Brain microvascular endothelial cell (primary cell): ENCODE measurements around the gene RPS15.

Experiments
- DNase-seq: peaks from one replicate; pipeline ENCODE4 v3.0.0-alpha.2; 2020
- H3K27ac ChIP-seq: fragments of 250-450 bp; sonication (Bioruptor Pico); 2 replicates; pipeline ENCODE4 v1.5.1; 2020; ENCODE audit warnings: mild to moderate bottlenecking, moderate library complexity
- H3K27me3 ChIP-seq: fragments of 250-450 bp; sonication (Bioruptor Pico); replicated peaks from 2 replicates; pipeline ENCODE4 v1.5.1; 2020; ENCODE audit warnings: mild to moderate bottlenecking
- H3K36me3 ChIP-seq: fragments of 250-450 bp; sonication (Bioruptor Pico); replicated peaks from 2 replicates; pipeline ENCODE4 v1.5.1; 2020; ENCODE audit warnings: mild to moderate bottlenecking
- H3K4me3 ChIP-seq: 2 replicates; pipeline ENCODE4 v1.5.1; 2011; ENCODE audit warnings: low read depth, mild to moderate bottlenecking, control low read depth, low read length, moderate library complexity
- CTCF ChIP-seq: IDR thresholded peaks from 2 replicates; pipeline ENCODE4 v1.5.1; 2011; ENCODE audit warnings: low read depth, mild to moderate bottlenecking, moderate library complexity, low read length, control low read depth, inconsistent platforms; ENCODE audit errors: missing control alignments
- in situ Hi-C: cut with HindIII; loops from 2 replicates; pipeline ENCODE4 v1.10.0; 2017; ENCODE audit warnings: low sequenced_read_pairs, low pct_ligation_motif_present

The RPS15 gene

GRCh38 chr19:1401138-1401888 is 36.9 kb upstream of the RPS15 start, which contains the start of gene GAMT:
Gene GAMT (minus strand): TSS chr19:1401542. CDS start chr19:1401476, 66 bp downstream.
- TF ChIP-seq CTCF, result peak; percentile 14
- Histone ChIP-seq H3K27me3 (no peaks in the 10 kb centered on the region), H3K4me3 (peak within 1 kb of the TSS; percentile 53), H3K27ac (no peak within 1 kb of the TSS), H3K36me3 (no peaks in the 10 kb centered on the region)
- DNase-seq, result no peak
- in situ Hi-C loops, result no loop called here

- no peak for DNase-seq
- Histone ChIP-seq H3K4me3 (peak overlapping the region; percentile 53), H3K27ac (no peak overlapping the region), H3K36me3 (no peaks in the 10 kb centered on the region), H3K27me3 (no peaks in the 10 kb centered on the region)
- in situ Hi-C loops, result no loop called here
- TF ChIP-seq CTCF, result no peak
Observed at GRCh38 chr19:1401889-1402217, 36.3 kb upstream of the RPS15 start.

- TF ChIP-seq CTCF, result no peak
- DNase-seq, result no peak
- Histone ChIP-seq H3K27ac (no peak overlapping the region), H3K27me3 (no peaks in the 10 kb centered on the region), H3K36me3 (no peaks in the 10 kb centered on the region), H3K4me3 (no peak overlapping the region)
- in situ Hi-C loops, result no loop called here
Observed at GRCh38 chr19:1402411-1403070, 35.7 kb upstream of the RPS15 start.

- peak overlapping the region; percentile 55 for H3K27ac ChIP-seq
- peak; percentile 96 for DNase-seq
- TF ChIP-seq CTCF, result peak; percentile 66
- H3K36me3 ChIP-seq, result no peaks in the 10 kb centered on the region
- no peaks in the 10 kb centered on the region for H3K27me3 ChIP-seq
- peak overlapping the region; percentile 55 for H3K4me3 ChIP-seq
- in situ Hi-C loops, result no loop called here
Observed at GRCh38 chr19:1406774-1407527, 31.2 kb upstream of the RPS15 start.

GRCh38 chr19:1407528-1408299 is 30.5 kb upstream of the RPS15 start, which contains the start of gene DAZAP1:
Gene DAZAP1 (plus strand): TSS chr19:1407586. CDS start chr19:1407774, 188 bp downstream.
- DNase-seq, result no peak
- Histone ChIP-seq H3K36me3 (no peaks in the 10 kb centered on the region), H3K27ac (peak within 1 kb of the TSS; percentile 86), H3K4me3 (peak within 1 kb of the TSS; percentile 83), H3K27me3 (no peaks in the 10 kb centered on the region)
- TF ChIP-seq CTCF, result no peak
- in situ Hi-C loops, result no loop called here
